ENCODE measurements around the gene ADARB1. TPM values are rescaled to one million over a fixed set of nuclear protein-coding genes. Genes with fewer than 3 reads are reported as not detected.

ADARB1 gene
- polyA plus RNA-seq, 1 of the 3 experiments (the other 2 are of a cell fraction), result 7.8 TPM

DNA sequence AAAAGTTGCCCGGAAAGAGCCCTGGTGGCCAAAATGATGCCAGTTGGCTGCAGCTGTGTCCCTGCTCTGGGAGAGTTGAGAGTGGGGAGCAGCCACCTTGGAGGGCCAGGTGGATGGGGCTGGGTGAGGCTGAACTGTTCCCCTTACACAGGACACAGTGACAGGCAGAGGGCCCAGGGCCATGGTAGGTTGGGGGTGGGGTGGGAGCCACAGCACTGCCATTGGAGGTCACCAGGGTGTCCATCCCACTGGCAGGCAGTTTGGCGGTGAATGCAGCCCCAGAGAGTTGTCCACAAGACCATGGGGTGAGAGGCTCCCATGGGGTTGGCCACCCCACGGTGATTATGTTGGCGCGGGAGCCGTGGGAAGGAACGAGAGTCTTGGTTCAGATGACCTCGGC is 125.7 kb downstream of the ADARB1 start:
- Histone ChIP-seq H3K9me2 (no peaks in the 10 kb centered on the region), H3K36me3 (replicated peaks in 1 of 2; ENCODE audit: control insufficient read depth in 1 of 2, insufficient read depth in 2 of 2, low read length in 1 of 2) (peaks cover 6 to 7% of the 10 kb centered on the region in 2 experiments), H3K9ac (no peak overlapping the region), H2AFZ (ENCODE audit: low read depth) (no peak overlapping the region), H3K79me2 (ENCODE audit: insufficient read depth) (no peaks in the 10 kb centered on the region), H3K27ac (ENCODE audit: low read depth in 2 of 2, low read length in 1 of 2) (no peak overlapping the region), H3K4me3 (ENCODE audit: low read depth in 2 of 2, low read length in 1 of 2) (no peak overlapping the region), H3F3A (replicated peaks; ENCODE audit: insufficient read depth) (no peaks in the 10 kb centered on the region), H4K20me1 (ENCODE audit: insufficient read depth) (no peaks in the 10 kb centered on the region), H3K4me1 (ENCODE audit: control insufficient read depth in 1 of 2, insufficient read depth in 2 of 2, low read depth in 1 of 2, low read length in 1 of 2) (peaks cover 0 to 19% of the 10 kb centered on the region in 2 experiments; a peak in 2 of 4 replicates), H3K27me3 (ENCODE audit: insufficient read depth) (no peaks in the 10 kb centered on the region), H3K4me2 (no peak overlapping the region), H3K9me3 (no peaks in the 10 kb centered on the region)
- no peak for DNase-seq
- ChIA-PET CTCF (interaction anchor here (1.1 to 1.6 kb wide), 2 partner anchors 10 to 11 kb away, joined by 3 to 4 read pairs; no protein-coding TSS in a partner anchor), POLR2A (no interaction called here)
- WGBS (ENCODE audit: low lambda C conversion rate), result 99% methylated on average over 8 of the region's 8 CpGs
- TF ChIP-seq FOXM1 (IDR thresholded peaks at IDR 0.05; ENCODE audit: low read depth), result no peak
- TF ChIP-seq EZH2phosphoT487 (IDR thresholded peaks at IDR 0.05; ENCODE audit: borderline replicate concordance, low read depth), result no peak
- no peak for TF ChIP-seq RAD21 (IDR thresholded peaks at IDR 0.05; ENCODE audit: low read length)
- TF ChIP-seq TAF1 (IDR thresholded peaks at IDR 0.05; ENCODE audit: borderline replicate concordance, low read depth, low read length), result no peak
- no peak for TF ChIP-seq EP300 (IDR thresholded peaks at IDR 0.05; ENCODE audit: borderline replicate concordance in 1 of 2, low read depth in 1 of 2, low read length in 1 of 2)
- TF ChIP-seq ELF1 (IDR thresholded peaks at IDR 0.05), result no peak
- TF ChIP-seq, protein P1, sequence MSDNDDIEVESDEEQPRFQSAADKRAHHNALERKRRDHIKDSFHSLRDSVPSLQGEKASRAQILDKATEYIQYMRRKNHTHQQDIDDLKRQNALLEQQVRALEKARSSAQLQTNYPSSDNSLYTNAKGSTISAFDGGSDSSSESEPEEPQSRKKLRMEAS (IDR thresholded peaks at IDR 0.05; ENCODE audit: low read depth), result no peak

DNA sequence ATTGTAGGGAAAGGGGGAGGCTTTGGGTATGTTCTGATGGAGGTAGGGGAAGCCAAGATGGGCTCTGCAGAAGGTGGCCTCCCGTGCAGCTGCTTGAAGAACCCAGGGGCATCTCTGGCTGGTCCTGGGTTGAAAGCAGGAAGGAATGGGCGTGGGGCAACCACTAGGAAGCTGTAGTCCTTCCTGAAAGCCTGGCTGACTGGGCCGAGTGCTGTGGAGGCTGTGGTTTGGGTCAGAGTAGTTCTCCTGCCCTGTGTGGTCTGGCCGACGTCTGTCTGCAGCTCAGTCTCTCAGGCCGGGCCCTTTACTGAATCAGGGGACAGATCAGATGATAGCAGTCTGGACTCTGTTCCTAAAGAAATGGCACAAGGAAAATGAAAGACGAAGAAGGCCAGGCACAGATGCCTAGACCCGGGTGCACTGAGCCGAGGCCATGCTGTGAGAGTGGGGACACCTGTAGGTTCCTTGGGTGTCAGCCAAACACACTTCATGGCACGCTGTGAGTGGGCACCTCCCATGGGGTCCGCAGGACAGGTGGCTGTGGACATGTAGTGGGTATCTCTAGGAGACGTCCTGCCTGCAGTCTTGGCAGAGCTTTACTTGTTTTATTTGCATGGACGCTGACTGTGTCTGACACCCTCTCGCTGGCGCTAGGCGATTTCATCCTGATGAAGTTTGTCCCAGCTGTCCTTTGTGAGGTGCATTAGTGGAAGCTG is 126.4 kb downstream of the ADARB1 start:
- WGBS (ENCODE audit: low lambda C conversion rate), result 96% methylated on average over 13 of the region's 16 CpGs
- DNase-seq, result no peak
- H3F3A ChIP-seq (replicated peaks; ENCODE audit: insufficient read depth), result no peaks in the 10 kb centered on the region
- POLR2A ChIA-PET, result no interaction called here
- H3K9ac ChIP-seq, result no peak overlapping the region
- H3K9me3 ChIP-seq, result no peaks in the 10 kb centered on the region
- CTCF ChIA-PET, result interaction anchor here (0.6 to 1.6 kb wide), 3 partner anchors 10 to 254 kb away, joined by 3 to 4 read pairs (median 3); no protein-coding TSS in a partner anchor
- H3K9me2 ChIP-seq, result no peaks in the 10 kb centered on the region
- TF ChIP-seq, protein P2, sequence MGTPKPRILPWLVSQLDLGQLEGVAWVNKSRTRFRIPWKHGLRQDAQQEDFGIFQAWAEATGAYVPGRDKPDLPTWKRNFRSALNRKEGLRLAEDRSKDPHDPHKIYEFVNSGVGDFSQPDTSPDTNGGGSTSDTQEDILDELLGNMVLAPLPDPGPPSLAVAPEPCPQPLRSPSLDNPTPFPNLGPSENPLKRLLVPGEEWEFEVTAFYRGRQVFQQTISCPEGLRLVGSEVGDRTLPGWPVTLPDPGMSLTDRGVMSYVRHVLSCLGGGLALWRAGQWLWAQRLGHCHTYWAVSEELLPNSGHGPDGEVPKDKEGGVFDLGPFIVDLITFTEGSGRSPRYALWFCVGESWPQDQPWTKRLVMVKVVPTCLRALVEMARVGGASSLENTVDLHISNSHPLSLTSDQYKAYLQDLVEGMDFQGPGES (IDR thresholded peaks at IDR 0.05; ENCODE audit: low read depth, low read length), result no peak
- TF ChIP-seq TCF12 (IDR thresholded peaks at IDR 0.05) (no peak), RFX5 (IDR thresholded peaks at IDR 0.05; ENCODE audit: low read length) (no peak), RXRA (IDR thresholded peaks at IDR 0.05; ENCODE audit: borderline replicate concordance, low read depth) (no peak), MEF2A (IDR thresholded peaks at IDR 0.05; ENCODE audit: borderline replicate concordance, low read depth) (no peak), TEAD4 (IDR thresholded peaks at IDR 0.05; ENCODE audit: borderline replicate concordance, insufficient read depth) (no peak), FOXM1 (IDR thresholded peaks at IDR 0.05; ENCODE audit: low read depth) (no peak), FOXJ3 (CRISPR knock-in tag; IDR thresholded peaks at IDR 0.05) (no peak)
- TF ChIP-seq, protein P3, sequence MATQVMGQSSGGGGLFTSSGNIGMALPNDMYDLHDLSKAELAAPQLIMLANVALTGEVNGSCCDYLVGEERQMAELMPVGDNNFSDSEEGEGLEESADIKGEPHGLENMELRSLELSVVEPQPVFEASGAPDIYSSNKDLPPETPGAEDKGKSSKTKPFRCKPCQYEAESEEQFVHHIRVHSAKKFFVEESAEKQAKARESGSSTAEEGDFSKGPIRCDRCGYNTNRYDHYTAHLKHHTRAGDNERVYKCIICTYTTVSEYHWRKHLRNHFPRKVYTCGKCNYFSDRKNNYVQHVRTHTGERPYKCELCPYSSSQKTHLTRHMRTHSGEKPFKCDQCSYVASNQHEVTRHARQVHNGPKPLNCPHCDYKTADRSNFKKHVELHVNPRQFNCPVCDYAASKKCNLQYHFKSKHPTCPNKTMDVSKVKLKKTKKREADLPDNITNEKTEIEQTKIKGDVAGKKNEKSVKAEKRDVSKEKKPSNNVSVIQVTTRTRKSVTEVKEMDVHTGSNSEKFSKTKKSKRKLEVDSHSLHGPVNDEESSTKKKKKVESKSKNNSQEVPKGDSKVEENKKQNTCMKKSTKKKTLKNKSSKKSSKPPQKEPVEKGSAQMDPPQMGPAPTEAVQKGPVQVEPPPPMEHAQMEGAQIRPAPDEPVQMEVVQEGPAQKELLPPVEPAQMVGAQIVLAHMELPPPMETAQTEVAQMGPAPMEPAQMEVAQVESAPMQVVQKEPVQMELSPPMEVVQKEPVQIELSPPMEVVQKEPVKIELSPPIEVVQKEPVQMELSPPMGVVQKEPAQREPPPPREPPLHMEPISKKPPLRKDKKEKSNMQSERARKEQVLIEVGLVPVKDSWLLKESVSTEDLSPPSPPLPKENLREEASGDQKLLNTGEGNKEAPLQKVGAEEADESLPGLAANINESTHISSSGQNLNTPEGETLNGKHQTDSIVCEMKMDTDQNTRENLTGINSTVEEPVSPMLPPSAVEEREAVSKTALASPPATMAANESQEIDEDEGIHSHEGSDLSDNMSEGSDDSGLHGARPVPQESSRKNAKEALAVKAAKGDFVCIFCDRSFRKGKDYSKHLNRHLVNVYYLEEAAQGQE (IDR thresholded peaks at IDR 0.05; ENCODE audit: low read depth, low read length), result no peak
- TF ChIP-seq, protein P1 (IDR thresholded peaks at IDR 0.05; ENCODE audit: low read depth), result no peak
- H2AFZ ChIP-seq (ENCODE audit: low read depth), result no peak overlapping the region
- H3K4me3 ChIP-seq (ENCODE audit: low read depth in 2 of 2, low read length in 1 of 2), result no peak overlapping the region
- H3K27me3 ChIP-seq (ENCODE audit: insufficient read depth), result no peaks in the 10 kb centered on the region
- peaks cover 1 to 6% of the 10 kb centered on the region in 2 experiments for H3K36me3 ChIP-seq (replicated peaks in 1 of 2; ENCODE audit: control insufficient read depth in 1 of 2, insufficient read depth in 2 of 2, low read length in 1 of 2)
- no peak overlapping the region for H3K4me2 ChIP-seq
- peaks cover 0 to 19% of the 10 kb centered on the region in 2 experiments; a peak in 2 of 4 replicates for H3K4me1 ChIP-seq (ENCODE audit: control insufficient read depth in 1 of 2, insufficient read depth in 2 of 2, low read depth in 1 of 2, low read length in 1 of 2)
- no peaks in the 10 kb centered on the region for H3K79me2 ChIP-seq (ENCODE audit: insufficient read depth)
- no peak overlapping the region for H3K27ac ChIP-seq (ENCODE audit: low read depth in 2 of 2, low read length in 1 of 2)
- H4K20me1 ChIP-seq (ENCODE audit: insufficient read depth), result no peaks in the 10 kb centered on the region
